Gastrocnemius medialis (tissue), 4 donors: ENCODE data around the gene ANG. TPM values are rescaled to one million over a fixed set of nuclear protein-coding genes. Genes with fewer than 3 reads are reported as not detected.
"Not testable (repeated sequence)": the region's sequence is repeated elsewhere in the genome, so short reads cannot be mapped to it uniquely, and the experiment has no call there.

Experiments
- ATAC-seq, 2 donors: fragments of 150-250 bp; one replicate each; pipeline ENCODE4 v1.9.1; 2016
- DNase-seq, 2 donors: peaks; one replicate each; pipeline ENCODE4 v3.0.0-alpha.2; 2019
- H3K27ac ChIP-seq, 4 donors: fragments of 200-600 bp; sonication (generic); 1 replicate in 1 of 4; 2 replicates in 3 of 4; pipeline ENCODE4 v1.5.1; 2016 to 2018; ENCODE audit warnings: mild to moderate bottlenecking in 2 of 4, moderate library complexity in 1 of 4
- H3K27me3 ChIP-seq, 3 donors: fragments of 200-600 bp; sonication (generic) in 2 of 3; 1 replicate in 1 of 3; 2 replicates in 2 of 3; pipeline versions ENCODE4 v1.5.1 to v1.6.0; 2016 to 2019; ENCODE audit warnings: mild to moderate bottlenecking in 1 of 3, moderate library complexity in 1 of 3
- H3K36me3 ChIP-seq, 2 donors: fragments of 200-600 bp; sonication (generic) in 1 of 2; one replicate each; pipeline ENCODE4 v1.5.1; 2017 to 2018
- H3K4me1 ChIP-seq, 2 donors: fragments of 200-600 bp; sonication (generic) in 1 of 2; one replicate each; pipeline ENCODE4 v1.5.1; 2016 to 2017; ENCODE audit warnings: mild to moderate bottlenecking in 2 of 2
- H3K4me3 ChIP-seq, 4 donors: fragments of 200-600 bp; sonication (generic) in 3 of 4; 1 replicate in 1 of 4; 2 replicates in 3 of 4; pipeline ENCODE4 v1.5.1; 2016 to 2019; ENCODE audit warnings: mild to moderate bottlenecking in 2 of 4
- H3K9me3 ChIP-seq, 3 donors: fragments of 200-600 bp; sonication (generic) in 2 of 3; 1 replicate in 1 of 3; 2 replicates in 2 of 3; pipeline ENCODE4 v1.5.1; 2016 to 2019
- POLR2A ChIP-seq, 2 donors: fragments of 450-650 bp; IDR thresholded peaks; one replicate each; pipeline ENCODE4 v1.6.1; 2017; ENCODE audit warnings: antibody characterized with exemption in 2 of 2, mild to moderate bottlenecking in 2 of 2, moderate library complexity in 2 of 2
- in situ Hi-C, 4 donors: fragments of 200-750 bp; cut with MboI; loops; one replicate each; pipeline versions ENCODE4 v1.15.0 to v1.8.0; 2017; ENCODE audit warnings: low sequenced_read_pairs in 4 of 4
- intact Hi-C: fragments of 100-400 bp; cut with DNase I; formaldehyde crosslinking; loops from one replicate; pipeline ENCODE4 v1.15.1; 2023; ENCODE audit warnings: low total_unique reads
- total RNA-seq, 4 donors: library from RNA; depleted of rRNA; stranded (reverse); fragments of >200 nt; gene quantifications; one replicate each; pipeline versions ENCODE4 v1.1.0 to v1.2.3, GENCODE V29; 2016
- TF ChIP-seq, protein P1 (sequence below), 5 experiments: fragments of 450-650 bp in 3 of 5; fragments of 200-600 bp in 2 of 5; sonication (generic) in 2 of 5; IDR thresholded peaks in 4 of 5; conservative IDR thresholded peaks in 1 of 5; 1 replicate in 4 of 5; 2 replicates in 1 of 5; pipeline ENCODE4 v1.5.1; 2016 to 2019; ENCODE audit warnings: antibody characterized with exemption in 5 of 5, mild to moderate bottlenecking in 3 of 5, moderate library complexity in 3 of 5

Gene ANG
- total RNA-seq, 4 donors from 2014 or later = 3.9 to 10.5 (median 5.6) TPM

- intact Hi-C loops = no loop called here
- DNase-seq (no peak), ATAC-seq (no peak)
- no peaks in the 10 kb centered on the region for H3K36me3 ChIP-seq
- in situ Hi-C loops = no loop called here
- TF ChIP-seq, protein P1, sequence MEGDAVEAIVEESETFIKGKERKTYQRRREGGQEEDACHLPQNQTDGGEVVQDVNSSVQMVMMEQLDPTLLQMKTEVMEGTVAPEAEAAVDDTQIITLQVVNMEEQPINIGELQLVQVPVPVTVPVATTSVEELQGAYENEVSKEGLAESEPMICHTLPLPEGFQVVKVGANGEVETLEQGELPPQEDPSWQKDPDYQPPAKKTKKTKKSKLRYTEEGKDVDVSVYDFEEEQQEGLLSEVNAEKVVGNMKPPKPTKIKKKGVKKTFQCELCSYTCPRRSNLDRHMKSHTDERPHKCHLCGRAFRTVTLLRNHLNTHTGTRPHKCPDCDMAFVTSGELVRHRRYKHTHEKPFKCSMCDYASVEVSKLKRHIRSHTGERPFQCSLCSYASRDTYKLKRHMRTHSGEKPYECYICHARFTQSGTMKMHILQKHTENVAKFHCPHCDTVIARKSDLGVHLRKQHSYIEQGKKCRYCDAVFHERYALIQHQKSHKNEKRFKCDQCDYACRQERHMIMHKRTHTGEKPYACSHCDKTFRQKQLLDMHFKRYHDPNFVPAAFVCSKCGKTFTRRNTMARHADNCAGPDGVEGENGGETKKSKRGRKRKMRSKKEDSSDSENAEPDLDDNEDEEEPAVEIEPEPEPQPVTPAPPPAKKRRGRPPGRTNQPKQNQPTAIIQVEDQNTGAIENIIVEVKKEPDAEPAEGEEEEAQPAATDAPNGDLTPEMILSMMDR (IDR thresholded peaks at IDR 0.05 in 4 of 5, conservative IDR thresholded peaks at IDR 0.05 in 1 of 5) = no peak
- no peak for TF ChIP-seq POLR2A (IDR thresholded peaks at IDR 0.05)
- H3K27me3 ChIP-seq = peaks cover 72 to 77% (median 74%) of the 10 kb centered on the region in 3 donors
- H3K9me3 ChIP-seq = no peaks in the 10 kb centered on the region
- H3K27ac ChIP-seq = no peak overlapping the region
- H3K4me3 ChIP-seq = no peak overlapping the region
- no peaks in the 10 kb centered on the region for H3K4me1 ChIP-seq
Observed at GRCh38 chr14:20661197-20661596, 27.4 kb upstream of the ANG start.

DNA sequence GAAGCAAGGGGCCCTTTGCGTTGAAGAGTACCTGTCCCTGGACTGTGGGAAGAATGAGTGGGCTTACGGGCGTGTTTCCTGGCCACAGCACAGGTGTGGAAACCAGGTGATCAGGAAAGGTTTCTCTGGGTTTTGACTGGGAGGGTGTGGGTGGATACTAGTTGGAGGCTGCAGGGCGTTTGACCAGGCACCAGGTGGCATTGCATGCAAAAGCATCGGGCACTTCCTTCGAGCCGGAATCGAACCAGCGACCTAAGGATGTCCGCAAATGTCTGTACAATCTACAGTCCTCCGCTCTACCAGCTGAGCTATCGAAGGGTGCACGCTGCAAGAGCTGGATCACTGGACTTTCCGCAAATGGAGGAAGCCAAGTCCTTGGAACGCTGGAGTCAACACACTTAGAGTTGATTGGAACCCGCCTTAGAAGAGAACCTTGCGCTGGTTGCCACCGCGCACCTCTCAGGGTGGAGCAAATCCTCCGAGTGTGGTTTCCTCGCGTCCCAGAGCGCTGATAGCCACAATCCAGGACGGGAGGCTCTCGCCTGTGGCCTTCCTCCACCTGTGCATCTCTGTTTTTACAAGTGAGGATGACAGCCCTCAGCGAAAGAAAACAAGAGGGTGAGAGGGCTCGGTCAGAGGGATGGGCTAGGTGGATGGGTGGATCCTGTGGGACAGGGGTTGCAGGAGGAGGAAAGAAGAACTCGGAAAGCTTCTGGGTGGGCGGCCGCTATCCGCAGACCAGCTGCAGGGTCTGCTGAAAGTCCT is 25.4 kb upstream of the ANG start:
- no peaks in the 10 kb centered on the region for H3K4me1 ChIP-seq
- ATAC-seq (no peak), DNase-seq (peak; percentile 6 to 19)
- in situ Hi-C loops (no loop called here), intact Hi-C loops (loop anchor here (1.0 kb wide), 1 partner anchor 28 kb away; no protein-coding TSS in a partner anchor)
- H3K36me3 ChIP-seq = no peaks in the 10 kb centered on the region
- peak overlapping the region in 2 of 4 donors; percentile 21 to 28 for H3K4me3 ChIP-seq
- TF ChIP-seq, protein P1 (IDR thresholded peaks at IDR 0.05 in 4 of 5, conservative IDR thresholded peaks at IDR 0.05 in 1 of 5) = peak in 4 of 5 experiments; percentile 27 to 49 (median 44)
- TF ChIP-seq POLR2A (IDR thresholded peaks at IDR 0.05) = no peak
- peaks cover 59 to 64% (median 61%) of the 10 kb centered on the region in 3 donors for H3K27me3 ChIP-seq
- H3K9me3 ChIP-seq = no peaks in the 10 kb centered on the region
- H3K27ac ChIP-seq = no peak overlapping the region

- in situ Hi-C loops, H3K27ac ChIP-seq, ATAC-seq, intact Hi-C loops, H3K9me3 ChIP-seq, H3K4me1 ChIP-seq, DNase-seq, H3K36me3 ChIP-seq, H3K4me3 ChIP-seq: not testable (repeated sequence)
- peaks cover 31 to 38% (median 34%) of the 10 kb centered on the region in 3 donors for H3K27me3 ChIP-seq
Observed at GRCh38 chr14:20666400-20666961, 22.1 kb upstream of the ANG start.

DNA sequence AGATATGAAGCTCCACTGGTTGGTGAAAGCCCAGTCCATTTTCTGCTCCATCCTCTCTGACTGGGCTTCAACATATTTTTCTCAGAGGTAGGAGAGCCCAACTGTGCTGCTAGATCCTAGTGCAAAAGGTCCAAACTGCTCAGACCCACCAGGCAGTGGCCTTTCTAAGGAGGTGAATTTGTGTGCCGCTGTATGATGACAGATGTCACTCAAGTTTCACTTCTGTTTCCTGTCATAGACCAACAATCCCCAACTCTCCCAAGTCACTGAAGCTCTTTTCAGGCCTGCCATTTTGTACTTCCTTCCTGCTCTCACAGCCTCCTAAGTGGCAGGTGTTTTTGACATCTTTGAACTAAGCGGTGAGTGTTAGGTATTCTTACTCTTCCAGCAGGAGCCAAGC is 20.6 kb upstream of the ANG start:
- Histone ChIP-seq H3K9me3 (no peaks in the 10 kb centered on the region), H3K27me3 (peaks cover 23 to 31% (median 27%) of the 10 kb centered on the region in 3 donors), H3K27ac (no peak overlapping the region), H3K4me3 (no peak overlapping the region), H3K36me3 (no peaks in the 10 kb centered on the region), H3K4me1 (no peaks in the 10 kb centered on the region)
- ATAC-seq (no peak), DNase-seq (no peak)
- intact Hi-C loops = no loop called here
- TF ChIP-seq POLR2A (IDR thresholded peaks at IDR 0.05) = no peak
- TF ChIP-seq, protein P1 (IDR thresholded peaks at IDR 0.05 in 4 of 5, conservative IDR thresholded peaks at IDR 0.05 in 1 of 5) = no peak
- in situ Hi-C loops = no loop called here

DNA sequence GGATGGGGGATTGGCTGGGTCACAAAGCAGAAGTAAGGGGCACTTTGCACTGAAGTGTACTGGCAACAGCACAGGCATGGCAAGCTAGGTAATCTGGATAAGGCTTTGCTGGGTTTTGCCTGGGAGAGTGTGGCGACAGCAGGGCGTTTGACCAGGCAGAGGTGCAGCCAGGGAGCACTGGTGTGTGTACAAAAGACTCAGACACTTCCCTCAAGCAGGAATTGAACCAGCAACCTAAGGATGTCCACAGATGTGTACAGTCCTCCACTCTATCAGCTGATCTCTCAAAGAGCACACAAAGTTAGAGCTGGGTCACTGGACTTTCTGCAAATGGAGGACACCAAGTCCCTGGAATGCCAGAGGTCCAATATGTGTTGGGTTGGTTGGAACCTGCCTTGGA is 19.6 kb upstream of the ANG start:
- Histone ChIP-seq H3K27me3 (peaks cover 13 to 26% (median 24%) of the 10 kb centered on the region in 3 donors), H3K36me3 (no peaks in the 10 kb centered on the region), H3K4me1 (no peaks in the 10 kb centered on the region), H3K27ac (no peak overlapping the region), H3K4me3 (no peak overlapping the region), H3K9me3 (no peaks in the 10 kb centered on the region)
- TF ChIP-seq POLR2A (IDR thresholded peaks at IDR 0.05) = no peak
- TF ChIP-seq, protein P1 (IDR thresholded peaks at IDR 0.05 in 4 of 5, conservative IDR thresholded peaks at IDR 0.05 in 1 of 5) = no peak
- in situ Hi-C loops = no loop called here
- intact Hi-C loops = no loop called here
- ATAC-seq (no peak), DNase-seq (no peak)
